ENCODE data around the gene CDC5L.

DNA sequence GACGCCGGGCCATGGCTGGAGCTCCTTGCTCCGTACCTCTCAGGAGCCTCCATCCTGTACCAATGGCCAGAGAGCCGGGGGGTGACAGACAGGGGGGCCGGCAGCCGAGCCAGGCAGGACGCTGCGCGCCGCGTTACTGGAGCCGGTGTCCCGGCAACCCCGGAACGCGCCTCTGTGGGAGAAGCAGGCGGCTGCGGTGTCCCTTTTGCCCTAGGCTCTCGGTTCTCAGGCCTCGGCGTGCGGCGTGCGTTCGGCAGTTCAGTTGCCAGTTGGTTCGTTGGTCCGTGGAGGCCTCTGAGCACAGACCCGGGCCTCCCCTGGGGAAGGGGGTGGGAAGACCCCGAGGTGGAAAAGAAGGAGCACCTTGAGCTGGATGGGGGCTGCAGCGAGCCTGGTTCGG lies 45.0 kb upstream of the CDC5L start, which contains the start of gene SPATS1:
- TF ChIP-seq, protein P1, sequence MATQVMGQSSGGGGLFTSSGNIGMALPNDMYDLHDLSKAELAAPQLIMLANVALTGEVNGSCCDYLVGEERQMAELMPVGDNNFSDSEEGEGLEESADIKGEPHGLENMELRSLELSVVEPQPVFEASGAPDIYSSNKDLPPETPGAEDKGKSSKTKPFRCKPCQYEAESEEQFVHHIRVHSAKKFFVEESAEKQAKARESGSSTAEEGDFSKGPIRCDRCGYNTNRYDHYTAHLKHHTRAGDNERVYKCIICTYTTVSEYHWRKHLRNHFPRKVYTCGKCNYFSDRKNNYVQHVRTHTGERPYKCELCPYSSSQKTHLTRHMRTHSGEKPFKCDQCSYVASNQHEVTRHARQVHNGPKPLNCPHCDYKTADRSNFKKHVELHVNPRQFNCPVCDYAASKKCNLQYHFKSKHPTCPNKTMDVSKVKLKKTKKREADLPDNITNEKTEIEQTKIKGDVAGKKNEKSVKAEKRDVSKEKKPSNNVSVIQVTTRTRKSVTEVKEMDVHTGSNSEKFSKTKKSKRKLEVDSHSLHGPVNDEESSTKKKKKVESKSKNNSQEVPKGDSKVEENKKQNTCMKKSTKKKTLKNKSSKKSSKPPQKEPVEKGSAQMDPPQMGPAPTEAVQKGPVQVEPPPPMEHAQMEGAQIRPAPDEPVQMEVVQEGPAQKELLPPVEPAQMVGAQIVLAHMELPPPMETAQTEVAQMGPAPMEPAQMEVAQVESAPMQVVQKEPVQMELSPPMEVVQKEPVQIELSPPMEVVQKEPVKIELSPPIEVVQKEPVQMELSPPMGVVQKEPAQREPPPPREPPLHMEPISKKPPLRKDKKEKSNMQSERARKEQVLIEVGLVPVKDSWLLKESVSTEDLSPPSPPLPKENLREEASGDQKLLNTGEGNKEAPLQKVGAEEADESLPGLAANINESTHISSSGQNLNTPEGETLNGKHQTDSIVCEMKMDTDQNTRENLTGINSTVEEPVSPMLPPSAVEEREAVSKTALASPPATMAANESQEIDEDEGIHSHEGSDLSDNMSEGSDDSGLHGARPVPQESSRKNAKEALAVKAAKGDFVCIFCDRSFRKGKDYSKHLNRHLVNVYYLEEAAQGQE (IDR thresholded peaks at IDR 0.05; ENCODE audit: insufficient read depth in 1 of 2, low read depth in 2 of 2, low read length in 2 of 2): no peak
- no peak for TF ChIP-seq POLR2AphosphoS5 (IDR thresholded peaks at IDR 0.05; ENCODE audit: low read depth, low read length)
- TF ChIP-seq TAF1 (IDR thresholded peaks at IDR 0.05; ENCODE audit: borderline replicate concordance, insufficient read depth, low read length): no peak
- TF ChIP-seq SIN3A (IDR thresholded peaks at IDR 0.05; ENCODE audit: borderline replicate concordance, insufficient read depth, low read length): no peak
- TF ChIP-seq FOXP2 (optimal IDR thresholded peaks at IDR 0.05; ENCODE audit: borderline replicate concordance, extremely low read depth, extremely low read length, insufficient read depth): no peak
